Activated effector memory CD4-positive, alpha-beta T cell treated with anti-CD3 and anti-CD28 coated beads, Interleukin-2, amount 50 U/mL, for 16 hours (primary cell): ENCODE measurements around the gene TRMT61A.

ENCODE experiments used
- DNase-seq: peaks from one replicate; pipeline ENCODE4 v3.0.0-alpha.2; 2020

The TRMT61A gene

DNA sequence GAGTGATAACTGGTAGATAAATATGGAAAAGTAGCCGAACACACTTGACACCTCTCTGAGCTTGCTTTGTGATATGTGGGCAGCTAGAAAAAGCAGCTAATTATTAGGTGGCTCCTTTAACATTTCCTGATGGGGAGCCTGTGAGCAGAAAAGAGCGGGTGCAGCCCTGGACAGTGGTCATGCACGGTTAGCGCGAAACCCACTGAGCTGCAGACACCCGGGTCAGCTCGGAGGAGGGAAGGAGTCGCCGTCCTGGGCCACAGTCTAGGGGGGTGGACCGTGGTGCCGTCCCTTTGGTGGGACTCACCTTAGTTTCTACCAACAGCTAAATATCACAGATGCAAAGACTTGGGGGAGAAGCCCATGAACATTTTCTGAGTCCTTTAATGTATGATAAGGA, 40.4 kb downstream of the TRMT61A start:
- no peak for DNase-seq

DNA sequence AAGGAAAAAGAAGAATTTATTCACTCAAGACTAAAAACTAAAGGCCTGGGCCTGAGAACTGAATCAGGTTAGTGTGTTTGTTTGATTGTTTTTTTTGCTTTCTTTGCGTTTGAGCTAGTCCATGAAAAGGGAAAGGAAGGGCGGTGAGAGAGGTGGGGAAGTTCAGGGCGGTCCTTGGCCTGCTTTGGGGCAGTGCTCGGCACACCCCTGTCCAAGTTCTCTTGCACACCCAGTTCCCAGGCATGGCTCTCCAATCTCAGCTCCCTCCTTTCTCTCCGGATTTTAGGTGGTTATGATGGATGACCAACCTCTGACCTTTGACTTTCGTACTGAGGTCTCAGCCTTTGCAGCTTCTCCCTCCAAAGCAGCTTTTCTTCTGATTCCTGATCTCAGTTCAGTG, 45.1 kb downstream of the TRMT61A start:
- no peak for DNase-seq

DNA sequence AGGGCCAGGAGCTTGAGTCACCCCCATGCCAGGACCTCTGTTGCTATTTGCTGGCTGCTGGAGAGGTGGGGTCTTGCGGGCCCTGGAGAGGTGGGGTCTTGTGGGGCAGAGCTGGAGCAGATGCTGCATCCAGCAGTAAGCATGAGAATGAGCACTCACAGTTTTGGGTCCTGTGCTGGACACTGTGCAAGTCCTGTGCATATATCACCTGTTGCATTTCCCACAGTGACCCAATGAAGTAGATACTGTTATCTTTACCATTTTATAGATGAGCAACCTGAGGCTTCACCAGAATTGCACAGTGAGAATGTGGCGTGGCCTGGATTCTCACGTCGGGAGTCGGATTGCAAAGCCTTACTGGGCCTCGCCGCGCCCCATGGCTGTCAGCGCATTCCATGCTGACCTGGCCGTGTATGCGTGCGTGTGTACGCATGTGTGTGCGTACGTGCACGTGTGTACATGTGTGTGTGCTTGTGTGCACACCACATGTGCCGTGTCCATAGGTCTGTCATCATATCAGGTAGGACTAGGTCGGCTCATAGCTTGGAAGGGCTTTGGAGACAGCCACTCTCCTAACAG, 45.8 kb downstream of the TRMT61A start:
- DNase-seq: no peak

DNA sequence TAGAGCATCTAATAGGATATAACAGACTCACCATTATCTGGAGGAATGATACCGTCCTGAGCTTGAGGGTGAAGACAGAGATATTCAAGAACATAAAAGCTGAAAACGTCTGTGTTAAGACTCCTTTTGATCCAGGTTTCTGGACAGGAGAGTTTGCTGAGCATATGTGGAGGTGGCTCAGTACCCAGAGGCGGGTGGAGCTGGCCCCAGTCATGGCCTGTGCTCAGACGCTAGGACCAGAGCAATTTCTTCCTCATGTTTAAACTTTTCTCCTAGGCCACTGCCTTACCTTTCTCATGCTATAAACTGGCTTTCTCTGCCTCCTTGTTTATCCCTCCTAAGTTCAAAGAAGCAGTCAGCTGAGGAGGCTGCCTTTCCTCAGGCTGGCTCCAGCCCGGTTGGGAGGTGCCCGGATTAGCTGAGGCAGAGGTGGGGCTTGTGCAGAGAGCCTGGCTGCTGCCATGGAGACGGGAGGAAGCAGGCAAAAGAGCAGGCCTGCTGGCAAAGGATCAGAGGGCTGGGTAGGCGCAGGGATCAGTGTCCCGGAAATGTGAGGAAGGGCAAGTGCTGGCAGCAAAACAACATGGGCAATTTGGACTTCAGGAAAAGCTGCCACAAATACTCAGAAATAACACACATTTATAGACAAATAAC, 47.5 kb downstream of the TRMT61A start:
- no peak for DNase-seq

DNA sequence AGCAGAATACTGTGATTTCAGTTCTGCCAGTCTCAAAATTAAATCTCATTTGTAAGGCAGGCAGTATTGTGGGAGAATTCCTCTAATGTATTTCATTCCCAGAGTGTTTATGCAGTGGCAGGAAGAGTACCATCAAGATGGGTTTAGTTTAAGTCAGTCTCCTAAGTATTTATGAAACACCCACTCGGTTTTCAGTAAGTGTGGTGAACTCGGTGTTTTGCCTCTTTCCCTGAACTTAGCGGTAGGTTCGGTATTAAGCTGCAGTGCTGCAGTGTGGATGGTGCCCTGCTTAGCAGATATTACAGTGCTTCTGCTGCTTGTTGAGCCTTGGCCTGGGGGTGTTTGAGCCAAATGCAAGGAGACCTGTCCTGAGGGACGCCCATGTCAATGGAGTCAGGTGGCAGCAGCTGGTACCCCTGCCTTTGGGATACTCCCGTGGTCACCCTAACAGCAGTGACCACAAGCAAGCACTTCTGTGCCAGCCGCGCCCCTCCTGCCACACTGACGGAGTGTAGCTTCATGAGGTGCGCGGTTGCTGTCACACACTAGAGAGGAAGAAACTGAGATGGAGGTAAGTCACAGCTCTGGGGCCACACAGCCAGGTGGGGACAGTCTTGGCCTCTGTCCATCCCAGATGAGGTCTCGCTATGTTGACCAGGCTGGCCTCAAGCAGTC, 49.5 kb downstream of the TRMT61A start:
- no peak for DNase-seq

DNA sequence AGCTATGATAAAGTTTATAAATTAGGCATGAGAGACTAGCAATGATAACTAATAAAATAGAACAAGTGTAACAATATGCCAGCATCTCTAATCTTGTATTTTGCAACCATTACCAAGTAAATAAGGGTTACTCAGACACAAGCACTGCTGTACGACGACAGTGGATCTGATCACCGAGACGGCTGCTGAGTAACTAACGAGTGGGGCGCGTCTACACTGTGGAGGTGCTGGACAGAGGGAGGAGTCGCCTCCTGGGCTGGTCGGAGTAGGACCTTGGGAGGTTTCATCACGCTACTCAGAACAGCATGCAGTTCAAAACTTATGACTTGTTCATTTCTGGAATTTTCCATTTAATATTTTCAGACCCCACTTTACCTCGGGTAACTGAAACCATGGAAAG, 52.2 kb downstream of the TRMT61A start:
- no peak for DNase-seq

DNA sequence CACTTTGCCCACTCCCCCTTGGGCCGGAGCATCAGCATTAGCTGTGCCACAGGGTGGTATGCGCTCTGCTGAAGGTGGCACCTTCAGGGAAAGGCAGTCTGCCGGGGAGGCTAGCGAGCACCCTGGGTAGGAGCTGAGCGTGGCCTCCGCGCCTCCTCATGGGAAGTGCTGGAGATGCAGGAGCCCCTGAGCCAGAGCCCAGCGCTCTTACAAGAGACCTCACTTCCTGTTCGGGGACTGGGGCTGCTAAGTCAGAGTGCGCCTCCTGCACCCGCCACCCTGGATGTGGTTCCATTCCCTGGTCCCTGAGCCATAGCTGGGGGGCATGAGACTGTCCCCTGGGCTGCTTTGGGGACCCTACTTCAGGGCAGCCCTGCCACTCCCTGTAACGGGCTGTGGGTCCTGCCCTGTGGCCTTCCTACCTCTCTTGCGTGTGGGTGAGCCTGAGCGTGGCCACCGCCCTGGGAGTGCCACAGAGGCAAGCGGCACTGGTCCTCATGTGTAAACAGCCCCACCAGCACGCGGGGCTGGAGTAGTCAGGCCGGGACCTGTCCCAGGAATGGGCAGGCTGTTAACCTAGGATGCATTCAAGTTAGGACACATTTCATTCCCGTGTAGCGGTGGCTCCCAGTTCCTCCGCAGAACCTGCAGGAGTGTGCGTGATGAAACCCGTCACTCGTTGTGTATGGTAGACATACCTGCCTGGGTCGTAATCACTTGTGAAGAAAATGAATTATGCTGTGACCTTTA, 53.1 kb downstream of the TRMT61A start:
- DNase-seq: no peak

DNA sequence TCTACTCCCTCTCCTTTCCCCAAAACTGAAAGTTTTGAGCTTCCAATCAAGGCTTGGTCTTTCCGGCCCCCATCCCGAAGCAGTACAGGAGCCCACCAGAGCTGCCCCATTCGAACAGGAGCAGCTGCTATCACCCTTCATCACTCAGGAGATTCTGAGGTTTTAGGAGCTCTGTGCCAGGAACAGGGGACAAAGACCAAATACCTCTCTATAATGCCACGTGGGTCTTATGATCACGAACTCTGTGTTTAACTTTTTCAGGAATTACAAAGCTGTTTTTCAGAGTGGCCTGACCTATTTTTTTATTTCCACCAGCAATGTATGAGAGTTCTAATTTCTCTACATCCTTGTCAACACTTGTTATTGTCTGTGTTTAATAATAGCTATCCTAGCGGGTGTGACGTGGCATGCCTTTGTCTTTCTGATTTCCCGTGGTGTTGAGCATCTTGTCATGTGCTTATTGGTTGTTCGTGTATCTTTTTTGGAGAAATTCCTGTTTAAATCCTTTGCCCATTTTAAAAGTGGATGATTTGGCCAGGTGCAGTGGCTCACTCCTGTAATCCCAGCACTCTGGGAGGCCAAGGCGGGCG, 55.4 kb downstream of the TRMT61A start:
- no peak for DNase-seq
